BE2C (cell line): ENCODE data around the gene AKR1B1. TPM values are rescaled to one million over a fixed set of nuclear protein-coding genes. Genes with fewer than 3 reads are reported as not detected.

ENCODE experiments used
- DNase-seq: peaks from one replicate; pipeline ENCODE4 v3.0.0-alpha.2; 2020
- H3K27me3 ChIP-seq: fragments of 250-450 bp; sonication (Bioruptor Pico); 2 replicates; pipeline ENCODE4 v1.5.1; 2020; ENCODE audit warnings: mild to moderate bottlenecking
- H3K36me3 ChIP-seq: fragments of 250-450 bp; sonication (Bioruptor Pico); 2 replicates; pipeline ENCODE4 v1.5.1; 2020; ENCODE audit warnings: mild to moderate bottlenecking
- H3K4me1 ChIP-seq: fragments of 250-450 bp; sonication (Bioruptor Pico); 2 replicates; pipeline ENCODE4 v1.5.1; 2020
- H3K4me3 ChIP-seq: 2 replicates; pipeline ENCODE4 v1.5.1; 2011; ENCODE audit warnings: low read depth, low read length
- H3K9me3 ChIP-seq: fragments of 250-450 bp; sonication (Bioruptor Pico); 2 replicates; pipeline ENCODE4 v1.5.1; 2020
- polyA plus RNA-seq: library from polyadenylated mRNA; unstranded; fragments of >200 nt; gene quantifications from one replicate; pipeline ENCODE4 v1.2.1, GENCODE V29; 2012; ENCODE audit warnings: low read depth, missing spikeins; ENCODE audit not compliant: insufficient read length, insufficient read depth
- TF ChIP-seq, protein P1 (sequence below): IDR thresholded peaks from 2 replicates; pipeline ENCODE4 v1.5.1; 2012; ENCODE audit warnings: mild to moderate bottlenecking, low read depth, low read length

Gene AKR1B1
- polyA plus RNA-seq, result 436 TPM

GRCh38 chr7:134458806-134459698 is at the start of gene AKR1B1:
AKR1B1 (minus strand) TSS chr7:134459100; CDS start chr7:134459062, 38 bp downstream.
- Histone ChIP-seq H3K4me1 (no peaks in the 10 kb centered on the region), H3K4me3 (peak within 1 kb of the TSS; percentile 85), H3K9me3 (peaks cover 6% of the 10 kb centered on the region), H3K27me3 (no peaks in the 10 kb centered on the region), H3K36me3 (no peaks in the 10 kb centered on the region)
- DNase-seq, result peak; percentile 96
- TF ChIP-seq, protein P1, sequence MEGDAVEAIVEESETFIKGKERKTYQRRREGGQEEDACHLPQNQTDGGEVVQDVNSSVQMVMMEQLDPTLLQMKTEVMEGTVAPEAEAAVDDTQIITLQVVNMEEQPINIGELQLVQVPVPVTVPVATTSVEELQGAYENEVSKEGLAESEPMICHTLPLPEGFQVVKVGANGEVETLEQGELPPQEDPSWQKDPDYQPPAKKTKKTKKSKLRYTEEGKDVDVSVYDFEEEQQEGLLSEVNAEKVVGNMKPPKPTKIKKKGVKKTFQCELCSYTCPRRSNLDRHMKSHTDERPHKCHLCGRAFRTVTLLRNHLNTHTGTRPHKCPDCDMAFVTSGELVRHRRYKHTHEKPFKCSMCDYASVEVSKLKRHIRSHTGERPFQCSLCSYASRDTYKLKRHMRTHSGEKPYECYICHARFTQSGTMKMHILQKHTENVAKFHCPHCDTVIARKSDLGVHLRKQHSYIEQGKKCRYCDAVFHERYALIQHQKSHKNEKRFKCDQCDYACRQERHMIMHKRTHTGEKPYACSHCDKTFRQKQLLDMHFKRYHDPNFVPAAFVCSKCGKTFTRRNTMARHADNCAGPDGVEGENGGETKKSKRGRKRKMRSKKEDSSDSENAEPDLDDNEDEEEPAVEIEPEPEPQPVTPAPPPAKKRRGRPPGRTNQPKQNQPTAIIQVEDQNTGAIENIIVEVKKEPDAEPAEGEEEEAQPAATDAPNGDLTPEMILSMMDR, result peak; percentile 65

DNA sequence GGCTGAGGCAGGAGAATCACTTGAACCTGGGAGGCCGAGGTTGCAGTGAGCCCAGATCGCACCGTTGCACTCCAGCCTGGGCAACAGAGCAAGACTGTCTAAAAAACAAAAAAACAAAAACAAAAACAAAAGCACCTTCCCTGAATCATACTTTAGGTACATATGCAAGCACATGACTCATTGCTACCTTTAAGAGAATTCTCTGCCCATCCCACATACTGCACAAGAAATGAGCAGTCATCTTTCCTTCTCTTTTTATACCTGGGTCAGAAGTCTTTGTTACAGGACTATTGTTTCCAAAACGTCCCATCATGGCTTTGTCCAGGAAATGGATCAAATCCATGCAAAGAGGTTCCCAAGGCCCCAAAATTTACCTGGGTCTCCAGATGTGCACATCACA is 47.0 kb upstream of the AKR1B1 start:
- TF ChIP-seq, protein P1, result no peak
- no peaks in the 10 kb centered on the region for H3K9me3 ChIP-seq
- no peak overlapping the region for H3K4me3 ChIP-seq
- no peaks in the 10 kb centered on the region for H3K4me1 ChIP-seq
- no peaks in the 10 kb centered on the region for H3K36me3 ChIP-seq
- peaks cover 3% of the 10 kb centered on the region for H3K27me3 ChIP-seq
- DNase-seq, result no peak

GRCh38 chr7:134504660-134505164 is 45.8 kb upstream of the AKR1B1 start:
- peaks cover 8% of the 10 kb centered on the region for H3K27me3 ChIP-seq
- no peak overlapping the region for H3K4me3 ChIP-seq
- H3K36me3 ChIP-seq, result no peaks in the 10 kb centered on the region
- DNase-seq, result no peak
- H3K9me3 ChIP-seq, result no peaks in the 10 kb centered on the region
- H3K4me1 ChIP-seq, result no peaks in the 10 kb centered on the region
- TF ChIP-seq, protein P1, result no peak

DNA sequence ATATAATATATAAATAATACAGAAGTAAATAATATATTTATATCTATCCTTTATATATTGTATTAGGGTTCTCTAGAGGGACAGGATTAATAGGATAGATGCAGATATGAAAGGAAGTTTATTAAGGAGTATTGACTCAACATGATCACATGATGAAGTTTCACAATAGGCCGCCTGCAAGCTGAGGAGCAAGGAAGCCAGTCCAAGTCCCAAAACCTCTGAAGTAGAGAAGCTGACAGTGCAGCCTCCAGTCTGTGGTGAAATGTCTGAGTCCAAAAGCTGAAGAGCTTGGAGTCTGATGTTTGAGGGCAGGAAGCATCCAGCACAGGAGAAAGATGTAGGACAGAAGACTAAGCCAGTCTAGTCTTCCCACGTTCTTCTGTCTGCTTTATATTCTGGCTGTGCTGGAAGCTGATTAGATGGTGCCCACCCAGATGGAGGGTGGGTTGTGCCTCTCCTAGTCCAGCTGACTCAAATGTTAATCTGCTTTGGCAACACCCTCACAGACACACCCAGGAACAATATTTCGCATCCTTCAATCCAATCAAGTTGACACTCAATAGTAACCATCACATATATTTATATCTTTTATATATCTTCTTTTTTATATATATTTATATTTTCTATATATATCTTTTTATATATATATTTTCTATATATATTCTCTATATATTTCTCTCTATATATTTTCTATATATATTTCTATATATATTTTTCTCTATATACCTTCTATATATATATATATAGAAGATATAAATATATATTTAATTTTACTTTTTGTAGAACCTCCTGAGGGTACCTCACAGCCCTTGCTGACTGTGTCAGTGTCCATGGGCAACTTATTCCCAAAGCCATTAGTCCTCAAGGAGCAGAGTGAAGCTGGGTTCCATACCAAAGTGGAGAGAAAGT is 43.8 kb upstream of the AKR1B1 start:
- TF ChIP-seq, protein P1, result no peak
- Histone ChIP-seq H3K4me3 (no peak overlapping the region), H3K27me3 (peaks cover 8% of the 10 kb centered on the region), H3K4me1 (no peaks in the 10 kb centered on the region), H3K9me3 (no peaks in the 10 kb centered on the region), H3K36me3 (no peaks in the 10 kb centered on the region)
- DNase-seq, result no peak

DNA sequence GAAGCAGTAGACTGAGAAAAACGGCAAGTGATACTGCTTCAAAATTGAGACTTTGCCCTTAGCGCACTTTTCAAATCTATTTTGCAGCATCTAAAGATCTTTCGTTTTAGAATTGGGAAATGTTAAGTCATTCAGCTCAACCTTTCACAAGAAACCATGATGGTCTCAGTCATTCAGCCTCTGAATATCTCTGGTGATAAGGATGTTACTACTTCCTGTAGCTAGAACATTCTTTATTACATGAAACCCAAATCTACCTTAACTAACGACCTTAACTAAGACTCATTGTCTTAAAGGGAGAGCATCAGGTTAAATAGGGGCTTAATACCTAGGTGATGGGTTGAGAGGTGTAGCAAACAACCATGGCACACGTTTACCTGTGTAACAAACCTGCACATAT is 42.1 kb upstream of the AKR1B1 start:
- no peaks in the 10 kb centered on the region for H3K36me3 ChIP-seq
- H3K27me3 ChIP-seq, result peaks cover 11% of the 10 kb centered on the region
- TF ChIP-seq, protein P1, result no peak
- no peak for DNase-seq
- no peaks in the 10 kb centered on the region for H3K4me1 ChIP-seq
- no peak overlapping the region for H3K4me3 ChIP-seq
- no peaks in the 10 kb centered on the region for H3K9me3 ChIP-seq
